CD14-positive monocyte (primary cell): ENCODE data around the gene MOB3B. TPM values are rescaled to one million over a fixed set of nuclear protein-coding genes. Genes with fewer than 3 reads are reported as not detected.
A peak's percentile ranks its signal among the peaks of the same experiment; 100 is the strongest.

Experiments used
- DNase-seq, 3 donors: peaks; one replicate each; pipeline ENCODE4 v3.0.0-alpha.2; 2011 to 2022
- H2AFZ ChIP-seq: 2 replicates; pipeline ENCODE4 v1.6.0; 2012; ENCODE audit warnings: mild to moderate bottlenecking, low read depth, low read length, inconsistent platforms; ENCODE audit not compliant: insufficient read depth, poor library complexity, severe bottlenecking
- H3K27ac ChIP-seq, 2 donors: 1 replicate in 1 of 2; 2 replicates in 1 of 2; pipeline ENCODE4 v1.5.1; 2012 to 2013; ENCODE audit warnings: low read length in 2 of 2, control low read depth in 1 of 2, inconsistent platforms in 1 of 2, low read depth in 1 of 2, mild to moderate bottlenecking in 1 of 2
- H3K27me3 ChIP-seq, 2 donors: one replicate each; pipeline versions ENCODE4 v1.6.0 to v1.6.1; 2011 to 2013; ENCODE audit warnings: low read length in 2 of 2; ENCODE audit not compliant: control insufficient read depth in 2 of 2, insufficient read depth in 2 of 2
- H3K36me3 ChIP-seq, 2 donors: replicated peaks in 1 of 2; 1 replicate in 1 of 2; 2 replicates in 1 of 2; pipeline versions ENCODE4 v1.5.1 to v1.6.1; 2012 to 2013; ENCODE audit warnings: low read length in 2 of 2, control low read depth in 1 of 2, inconsistent platforms in 1 of 2, mild to moderate bottlenecking in 1 of 2; ENCODE audit not compliant: insufficient read depth in 2 of 2, control insufficient read depth in 1 of 2
- H3K4me1 ChIP-seq, 2 donors: 1 replicate in 1 of 2; 2 replicates in 1 of 2; pipeline versions ENCODE4 v1.5.1 to v1.6.1; 2012 to 2013; ENCODE audit warnings: low read length in 2 of 2, control low read depth in 1 of 2, inconsistent platforms in 1 of 2, mild to moderate bottlenecking in 1 of 2, moderate library complexity in 1 of 2; ENCODE audit not compliant: insufficient read depth in 2 of 2, control insufficient read depth in 1 of 2
- H3K4me2 ChIP-seq: replicated peaks from 2 replicates; pipeline ENCODE3; 2012; ENCODE audit warnings: low read length, moderate library complexity, mild to moderate bottlenecking; ENCODE audit not compliant: poor library complexity, severe bottlenecking; ENCODE audit errors: extremely low read depth
- H3K4me3 ChIP-seq, 3 experiments: fragments of 200-600 bp in 1 of 3; sonication (generic) in 1 of 3; replicated peaks in 1 of 3; 1 replicate in 2 of 3; 2 replicates in 1 of 3; pipeline ENCODE4 v1.5.1; 2011 to 2013; ENCODE audit warnings: low read length in 3 of 3, mild to moderate bottlenecking in 3 of 3, control low read depth in 2 of 3, low read depth in 2 of 3, inconsistent platforms in 1 of 3, moderate library complexity in 1 of 3
- H3K79me2 ChIP-seq: 2 replicates; pipeline ENCODE4 v1.6.0; 2012; ENCODE audit warnings: mild to moderate bottlenecking, control low read depth, inconsistent platforms, low read length, moderate library complexity; ENCODE audit not compliant: insufficient read depth
- H3K9ac ChIP-seq: 2 replicates; pipeline ENCODE4 v1.6.0; 2017; ENCODE audit warnings: low read length, mild to moderate bottlenecking; ENCODE audit not compliant: insufficient read depth, poor library complexity, severe bottlenecking
- H3K9me3 ChIP-seq, 2 donors: replicated peaks in 1 of 2; 1 replicate in 1 of 2; 2 replicates in 1 of 2; pipeline versions ENCODE4 v1.5.1 to v1.6.1; 2012 to 2013; ENCODE audit warnings: low read length in 2 of 2, control low read depth in 1 of 2; ENCODE audit not compliant: control insufficient read depth in 1 of 2, insufficient read depth in 1 of 2
- H4K20me1 ChIP-seq: 2 replicates; pipeline ENCODE4 v1.6.0; 2012; ENCODE audit warnings: mild to moderate bottlenecking, low read length, control low read depth, moderate library complexity; ENCODE audit not compliant: insufficient read depth
- H3K27ac Mint-ChIP-seq, 7 donors: one replicate each; pipeline ENCODE4 v1.8.0; 2020; ENCODE audit warnings: mild to moderate bottlenecking in 7 of 7, mixed read lengths in 7 of 7, moderate library complexity in 6 of 7, inconsistent platforms in 2 of 7
- H3K27me3 Mint-ChIP-seq, 3 donors: one replicate each; pipeline ENCODE4 v1.8.0; 2021 to 2022; ENCODE audit warnings: low read depth in 3 of 3, mild to moderate bottlenecking in 3 of 3, mixed read lengths in 3 of 3, moderate library complexity in 3 of 3, inconsistent platforms in 1 of 3
- H3K36me3 Mint-ChIP-seq, 2 donors: one replicate each; pipeline ENCODE4 v1.8.0; 2020; ENCODE audit warnings: mixed read lengths in 2 of 2, inconsistent platforms in 1 of 2, mild to moderate bottlenecking in 1 of 2
- H3K4me1 Mint-ChIP-seq: one replicate; pipeline ENCODE4 v1.8.0; 2020; ENCODE audit warnings: mild to moderate bottlenecking, mixed read lengths
- H3K4me3 Mint-ChIP-seq, 2 donors: one replicate each; pipeline ENCODE4 v1.8.0; 2020; ENCODE audit warnings: mild to moderate bottlenecking in 2 of 2, mixed read lengths in 2 of 2, moderate library complexity in 1 of 2
- H3K9me3 Mint-ChIP-seq, 7 donors: one replicate each; pipeline ENCODE4 v1.8.0; 2020 to 2022; ENCODE audit warnings: mixed read lengths in 7 of 7, mild to moderate bottlenecking in 6 of 7, moderate library complexity in 6 of 7, inconsistent platforms in 2 of 7
- CTCF ChIP-seq: fragments of 200-600 bp; IDR thresholded peaks from one replicate; pipeline ENCODE4 v1.8.0; 2022; ENCODE audit warnings: antibody characterized with exemption, mild to moderate bottlenecking
- WGBS: methylation state at CpG from one replicate; pipeline ENCODE4 v1.1.5; 2013; ENCODE audit warnings: missing lambda C conversion rate; ENCODE audit not compliant: insufficient coverage; 5-methylcytosine and 5-hydroxymethylcytosine counted together
- intact Hi-C, 2 donors: fragments of 100-400 bp; cut with micrococcal nuclease; formaldehyde crosslinking; loops; one replicate each; pipeline versions ENCODE4 v1.15.0 to v1.15.1; 2023
- polyA plus RNA-seq, 3 donors: library from polyadenylated mRNA; depleted of rRNA in 1 of 3; unstranded in 2 of 3; stranded (reverse) in 1 of 3; fragments of 300-500 nt in 2 of 3; fragments of >200 nt in 1 of 3; fragmentation: Illumina TruSeq in 2 of 3; gene quantifications; 1 replicate in 2 of 3; 2 replicates in 1 of 3; pipeline ENCODE4 v1.2.3, GENCODE V29; 2012 to 2021

The MOB3B gene
- polyA plus RNA-seq, 3 donors: 1.2 to 2.2 (median 1.4) TPM

GRCh38 chr9:27361492-27361891 lies 168.1 kb downstream of the MOB3B start:
- peaks cover 14 to 16% of the 10 kb centered on the region in 2 donors for H3K36me3 Mint-ChIP-seq
- Histone ChIP-seq H3K27ac (no peak overlapping the region), H3K36me3 (peaks cover 0 to 11% of the 10 kb centered on the region in 2 donors), H3K9ac (no peak overlapping the region), H3K9me3 (no peaks in the 10 kb centered on the region), H3K4me3 (no peak overlapping the region), H3K4me2 (no peak overlapping the region), H2AFZ (no peak overlapping the region), H3K27me3 (no peaks in the 10 kb centered on the region), H4K20me1 (no peaks in the 10 kb centered on the region), H3K4me1 (peaks cover 4 to 11% of the 10 kb centered on the region in 2 donors), H3K79me2 (no peaks in the 10 kb centered on the region)
- H3K9me3 Mint-ChIP-seq: no peaks in the 10 kb centered on the region
- peaks cover 1 to 2% (median 2%) of the 10 kb centered on the region in 3 donors for H3K27me3 Mint-ChIP-seq
- 95% methylated on average over 2 of the region's 4 CpGs for WGBS
- H3K27ac Mint-ChIP-seq: peak overlapping the region in 1 of 7 donors; percentile 73
- intact Hi-C loops: no loop called here
- TF ChIP-seq CTCF: no peak
- H3K4me3 Mint-ChIP-seq: no peak overlapping the region
- DNase-seq: no peak
- H3K4me1 Mint-ChIP-seq: peaks cover 16% of the 10 kb centered on the region

GRCh38 chr9:27359763-27360162 lies 169.9 kb downstream of the MOB3B start:
- no peak for DNase-seq
- Histone ChIP-seq H3K4me1 (peaks cover 9 to 13% of the 10 kb centered on the region in 2 donors), H3K4me3 (no peak overlapping the region), H3K9me3 (no peaks in the 10 kb centered on the region), H3K4me2 (no peak overlapping the region), H3K9ac (no peak overlapping the region), H3K79me2 (no peaks in the 10 kb centered on the region), H4K20me1 (no peaks in the 10 kb centered on the region), H3K27me3 (no peaks in the 10 kb centered on the region), H3K36me3 (peaks cover 0 to 11% of the 10 kb centered on the region in 2 donors), H2AFZ (no peak overlapping the region), H3K27ac (no peak overlapping the region)
- intact Hi-C loops: no loop called here
- no CpG with 5 or more reads among the region's 6 CpGs for WGBS
- TF ChIP-seq CTCF: no peak
- Mint-ChIP-seq H3K4me1 (peaks cover 12% of the 10 kb centered on the region), H3K27me3 (peaks cover 0 to 2% (median 1%) of the 10 kb centered on the region in 3 donors), H3K4me3 (no peak overlapping the region), H3K27ac (no peak overlapping the region), H3K36me3 (peaks cover 14 to 16% of the 10 kb centered on the region in 2 donors), H3K9me3 (no peaks in the 10 kb centered on the region)
